Stimulated activated CD4-positive, alpha-beta T cell treated with anti-CD3 and anti-CD28 coated beads, Interleukin-4, amount 100 ng/mL, for 24 hours (primary cell): Measurements from ENCODE around the gene ADGRL2.

Source experiments
- DNase-seq: peaks from one replicate; pipeline ENCODE4 v3.0.0-alpha.2; 2020

The ADGRL2 gene

GRCh38 chr1:81921344-81921743 lies 120.6 kb downstream of the ADGRL2 start:
- no peak for DNase-seq

- DNase-seq: no peak
These were observed 121.2 kb downstream of the ADGRL2 start for GRCh38 chr1:81921851-81922462.

GRCh38 chr1:81922955-81923354 lies 122.2 kb downstream of the ADGRL2 start:
- no peak for DNase-seq

- DNase-seq: no peak
These were observed 128.4 kb downstream of the ADGRL2 start for GRCh38 chr1:81929106-81929505.

GRCh38 chr1:81936853-81937252 lies 136.1 kb downstream of the ADGRL2 start:
- no peak for DNase-seq

- DNase-seq: no peak
These were observed 137.2 kb downstream of the ADGRL2 start for GRCh38 chr1:81937791-81938450.

GRCh38 chr1:81948495-81948894 lies 147.8 kb downstream of the ADGRL2 start:
- DNase-seq: no peak

- no peak for DNase-seq
These were observed 148.7 kb downstream of the ADGRL2 start for GRCh38 chr1:81949421-81949820.

GRCh38 chr1:81950037-81950436 lies 149.3 kb downstream of the ADGRL2 start:
- no peak for DNase-seq

- no peak for DNase-seq
These were observed 150.0 kb downstream of the ADGRL2 start for GRCh38 chr1:81950591-81951244.

GRCh38 chr1:81954534-81955020 lies 153.8 kb downstream of the ADGRL2 start:
- DNase-seq: no peak

GRCh38 chr1:81967951-81968350 lies 167.2 kb downstream of the ADGRL2 start:
- no peak for DNase-seq

- DNase-seq: no peak
These were observed 169.7 kb downstream of the ADGRL2 start for GRCh38 chr1:81970416-81970815.

GRCh38 chr1:81974222-81974841 lies 173.6 kb downstream of the ADGRL2 start:
- no peak for DNase-seq

GRCh38 chr1:81974883-81975555 lies 174.3 kb downstream of the ADGRL2 start:
- DNase-seq: no peak

GRCh38 chr1:81976539-81976938 lies 175.8 kb downstream of the ADGRL2 start:
- no peak for DNase-seq

GRCh38 chr1:81978945-81979344 lies 178.2 kb downstream of the ADGRL2 start:
- no peak for DNase-seq

- no peak for DNase-seq
These were observed 181.8 kb downstream of the ADGRL2 start for GRCh38 chr1:81982523-81982922.

GRCh38 chr1:81989524-81989923 lies 188.8 kb downstream of the ADGRL2 start:
- no peak for DNase-seq

- no peak for DNase-seq
These were observed 189.5 kb downstream of the ADGRL2 start for GRCh38 chr1:81990241-81990640.

GRCh38 chr1:81998165-81998564 lies 197.4 kb downstream of the ADGRL2 start:
- DNase-seq: no peak

GRCh38 chr1:81999364-81999763 lies 198.6 kb downstream of the ADGRL2 start:
- no peak for DNase-seq

GRCh38 chr1:82000221-82000620 lies 199.5 kb downstream of the ADGRL2 start:
- no peak for DNase-seq
